ENCODE results near the gene GXYLT2.

GRCh38 chr3:72896996-72897757 is 9.3 kb downstream of the GXYLT2 start:
- TF ChIP-seq CTCF (IDR thresholded peaks at IDR 0.05) (no peak), POLR2AphosphoS5 (IDR thresholded peaks at IDR 0.05) (no peak)
